Type B pancreatic cell (in vitro differentiated cells): Measurements from ENCODE around the gene MPL. TPM values are rescaled to one million over a fixed set of nuclear protein-coding genes. Genes with fewer than 3 reads are reported as not detected.

ENCODE experiments used
- DNase-seq: peaks from one replicate; pipeline ENCODE4 v3.0.0; 2021; ENCODE audit warnings: mixed read lengths; ENCODE audit not compliant: unreplicated experiment; ENCODE audit errors: extremely low spot score
- H3K27ac Mint-ChIP-seq: 2 replicates; pipeline ENCODE4 v1.8.0; 2021; ENCODE audit warnings: mild to moderate bottlenecking, mixed read lengths
- H3K27me3 Mint-ChIP-seq: 2 replicates; pipeline ENCODE4 v1.8.0; 2021; ENCODE audit warnings: mixed read lengths
- H3K36me3 Mint-ChIP-seq: 2 replicates; pipeline ENCODE4 v1.8.0; 2021; ENCODE audit warnings: mixed read lengths
- H3K4me1 Mint-ChIP-seq: one replicate; pipeline ENCODE4 v1.8.0; 2021; ENCODE audit warnings: mixed read lengths; ENCODE audit not compliant: unreplicated experiment
- H3K4me3 Mint-ChIP-seq: 2 replicates; pipeline ENCODE4 v1.8.0; 2021; ENCODE audit warnings: mild to moderate bottlenecking, mixed read lengths
- H3K9me3 Mint-ChIP-seq: 2 replicates; pipeline ENCODE4 v1.8.0; 2021; ENCODE audit warnings: mixed read lengths
- CTCF ChIP-seq: fragments of 200-600 bp; sonication (generic); conservative IDR thresholded peaks from 2 replicates; pipeline ENCODE4 v1.5.0; 2021; ENCODE audit warnings: antibody characterized with exemption, mild to moderate bottlenecking
- total RNA-seq: library from RNA; stranded (reverse); gene quantifications from 2 replicates; pipeline ENCODE4 v1.2.1, GENCODE V29; 2021; ENCODE audit warnings: low replicate concordance

The MPL gene
- total RNA-seq, 1 donor from 2014 or later, result not detected

- no peak for TF ChIP-seq CTCF
- Mint-ChIP-seq H3K9me3 (peaks cover 6% of the 10 kb centered on the region), H3K4me3 (no peak overlapping the region), H3K27me3 (peaks cover 5% of the 10 kb centered on the region), H3K4me1 (no peaks in the 10 kb centered on the region), H3K36me3 (no peaks in the 10 kb centered on the region), H3K27ac (no peak overlapping the region)
- no peak for DNase-seq
Observed at GRCh38 chr1:43329995-43330751, 7.4 kb upstream of the MPL start.

- H3K4me3 Mint-ChIP-seq, result no peak overlapping the region
- no peaks in the 10 kb centered on the region for H3K36me3 Mint-ChIP-seq
- H3K27ac Mint-ChIP-seq, result no peak overlapping the region
- H3K4me1 Mint-ChIP-seq, result no peaks in the 10 kb centered on the region
- peaks cover 5% of the 10 kb centered on the region for H3K27me3 Mint-ChIP-seq
- H3K9me3 Mint-ChIP-seq, result peaks cover 6% of the 10 kb centered on the region
- no peak for TF ChIP-seq CTCF
- DNase-seq, result no peak
Observed at GRCh38 chr1:43331688-43332087, 5.9 kb upstream of the MPL start.

GRCh38 chr1:43334453-43335205 is 3.0 kb upstream of the MPL start:
- H3K27ac Mint-ChIP-seq, result no peak overlapping the region
- TF ChIP-seq CTCF, result no peak
- DNase-seq, result no peak
- peaks cover 5% of the 10 kb centered on the region for H3K27me3 Mint-ChIP-seq
- H3K36me3 Mint-ChIP-seq, result no peaks in the 10 kb centered on the region
- H3K4me3 Mint-ChIP-seq, result no peak overlapping the region
- no peaks in the 10 kb centered on the region for H3K9me3 Mint-ChIP-seq
- H3K4me1 Mint-ChIP-seq, result no peaks in the 10 kb centered on the region

GRCh38 chr1:43338001-43338400 is 383 bp downstream of the MPL start:
- Mint-ChIP-seq H3K4me3 (no peak overlapping the region), H3K4me1 (no peaks in the 10 kb centered on the region), H3K36me3 (no peaks in the 10 kb centered on the region), H3K9me3 (no peaks in the 10 kb centered on the region), H3K27me3 (peaks cover 10% of the 10 kb centered on the region), H3K27ac (no peak overlapping the region)
- no peak for TF ChIP-seq CTCF
- no peak for DNase-seq

GRCh38 chr1:43339584-43340232 is 2.1 kb downstream of the MPL start:
- DNase-seq, result no peak
- H3K9me3 Mint-ChIP-seq, result no peaks in the 10 kb centered on the region
- no peak for TF ChIP-seq CTCF
- no peaks in the 10 kb centered on the region for H3K36me3 Mint-ChIP-seq
- no peak overlapping the region for H3K4me3 Mint-ChIP-seq
- H3K4me1 Mint-ChIP-seq, result no peaks in the 10 kb centered on the region
- H3K27ac Mint-ChIP-seq, result no peak overlapping the region
- H3K27me3 Mint-ChIP-seq, result peaks cover 5% of the 10 kb centered on the region
